SU-DHL-6 (cell line): ENCODE results near the gene ZBED2.

Experiments used
- CTCF ChIP-seq: fragments of 200-600 bp; sonication (generic); IDR thresholded peaks from one replicate; pipeline ENCODE4 v1.5.1; 2017; ENCODE audit warnings: antibody characterized with exemption, mild to moderate bottlenecking, low read length, moderate library complexity; ENCODE audit not compliant: insufficient read depth, poor library complexity, severe bottlenecking
- EZH2phosphoT487 ChIP-seq: fragments of 200-600 bp; sonication (generic), shearing (Covaris generic); conservative IDR thresholded peaks from 2 replicates; pipeline ENCODE4 v1.6.1; 2018; ENCODE audit warnings: mild to moderate bottlenecking, antibody characterized with exemption, low read length, moderate library complexity, mixed read lengths

GRCh38 chr3:111617912-111618601, 22.9 kb upstream of the ZBED2 start:
- TF ChIP-seq CTCF (no peak), EZH2phosphoT487 (no peak)
